ENCODE results near the gene CYP26B1. TPM values are rescaled to one million over a fixed set of nuclear protein-coding genes. Genes with fewer than 3 reads are reported as not detected.

CYP26B1 gene
- total and polyA plus RNA-seq, 2 donors (not counting 3 experiments of a cell fraction or from before 2014, with no cell fraction given): 0.30 to 1.1 TPM

GRCh38 chr2:72131916-72132841, 15.5 kb downstream of the CYP26B1 start:
- Histone ChIP-seq H4K20me1 (replicated peaks; ENCODE audit: control insufficient read depth, extremely low read depth, insufficient read depth, low read length) (no peaks in the 10 kb centered on the region), H2AFZ (ENCODE audit: low read depth, low read length) (no peak overlapping the region), H3K9ac (replicated peaks; ENCODE audit: extremely low read depth, insufficient read depth, low read length) (no peak overlapping the region), H3K4me3 (replicated peaks in 1 of 3; ENCODE audit: insufficient read depth in 1 of 3, low read depth in 1 of 3, low read length in 3 of 3) (no peak overlapping the region), H3K79me2 (ENCODE audit: control insufficient read depth, insufficient read depth, low read length) (no peaks in the 10 kb centered on the region), H3K27me3 (ENCODE audit: control insufficient read depth in 2 of 2, insufficient read depth in 2 of 2, low read length in 2 of 2) (no peaks in the 10 kb centered on the region), H3K27ac (ENCODE audit: insufficient read depth, low read depth, low read length) (no peak overlapping the region), H3K36me3 (ENCODE audit: control insufficient read depth in 2 of 2, extremely low read depth in 1 of 2, insufficient read depth in 2 of 2, low read length in 2 of 2) (no peaks in the 10 kb centered on the region), H3K9me3 (replicated peaks; ENCODE audit: control insufficient read depth, insufficient read depth, low read length) (no peaks in the 10 kb centered on the region), H3K4me2 (ENCODE audit: insufficient read depth, low read length) (no peak overlapping the region), H3K9me1 (replicated peaks; ENCODE audit: control insufficient read depth, extremely low read depth, insufficient read depth, low read length) (no peaks in the 10 kb centered on the region), H3K4me1 (ENCODE audit: control insufficient read depth, extremely low read depth, insufficient read depth, low read length) (no peaks in the 10 kb centered on the region)
- TF ChIP-seq, protein P1, sequence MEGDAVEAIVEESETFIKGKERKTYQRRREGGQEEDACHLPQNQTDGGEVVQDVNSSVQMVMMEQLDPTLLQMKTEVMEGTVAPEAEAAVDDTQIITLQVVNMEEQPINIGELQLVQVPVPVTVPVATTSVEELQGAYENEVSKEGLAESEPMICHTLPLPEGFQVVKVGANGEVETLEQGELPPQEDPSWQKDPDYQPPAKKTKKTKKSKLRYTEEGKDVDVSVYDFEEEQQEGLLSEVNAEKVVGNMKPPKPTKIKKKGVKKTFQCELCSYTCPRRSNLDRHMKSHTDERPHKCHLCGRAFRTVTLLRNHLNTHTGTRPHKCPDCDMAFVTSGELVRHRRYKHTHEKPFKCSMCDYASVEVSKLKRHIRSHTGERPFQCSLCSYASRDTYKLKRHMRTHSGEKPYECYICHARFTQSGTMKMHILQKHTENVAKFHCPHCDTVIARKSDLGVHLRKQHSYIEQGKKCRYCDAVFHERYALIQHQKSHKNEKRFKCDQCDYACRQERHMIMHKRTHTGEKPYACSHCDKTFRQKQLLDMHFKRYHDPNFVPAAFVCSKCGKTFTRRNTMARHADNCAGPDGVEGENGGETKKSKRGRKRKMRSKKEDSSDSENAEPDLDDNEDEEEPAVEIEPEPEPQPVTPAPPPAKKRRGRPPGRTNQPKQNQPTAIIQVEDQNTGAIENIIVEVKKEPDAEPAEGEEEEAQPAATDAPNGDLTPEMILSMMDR (IDR thresholded peaks at IDR 0.05; ENCODE audit: extremely low read depth in 1 of 2, insufficient read depth in 1 of 2, low read depth in 1 of 2, low read length in 2 of 2): no peak
- no peak for TF ChIP-seq MYC (IDR thresholded peaks at IDR 0.05; ENCODE audit: low read depth, low read length)
- TF ChIP-seq POLR2A (IDR thresholded peaks at IDR 0.05; ENCODE audit: low read depth, low read length): no peak
- no peak for TF ChIP-seq EZH2 (IDR thresholded peaks at IDR 0.05; ENCODE audit: borderline replicate concordance, low read depth, low read length, severe bottlenecking)
- TF ChIP-seq GATA2 (IDR thresholded peaks at IDR 0.05; ENCODE audit: insufficient read depth, insufficient read length, low read depth, low read length): no peak
- no peak for TF ChIP-seq FOS (IDR thresholded peaks at IDR 0.05; ENCODE audit: borderline replicate concordance, insufficient read depth, low read length)
- no peak for TF ChIP-seq POLR2AphosphoS5 (IDR thresholded peaks at IDR 0.05; ENCODE audit: insufficient read depth, low read depth, low read length)
- TF ChIP-seq JUN (IDR thresholded peaks at IDR 0.05; ENCODE audit: borderline replicate concordance, insufficient read depth, insufficient read length, low read depth): no peak
- TF ChIP-seq MAX (IDR thresholded peaks at IDR 0.05; ENCODE audit: insufficient read depth, insufficient read length): no peak
- DNase-seq (ENCODE audit: low read depth, low spot score) (no peak), FAIRE-seq (no peak)
- POLR2A ChIA-PET: no interaction called here
- CTCF ChIA-PET: no interaction called here
- BruUV-seq (replicated peaks): no TSS peak
- dilution Hi-C loops (cut with MboI; ENCODE audit: extremely low pct_ligation_motif_present, low sequenced_read_pairs) (no loop called here), intact Hi-C loops (cut with micrococcal nuclease) (no loop called here)
